K562 (cell line): ENCODE data around the gene PRSS21. TPM values are rescaled to one million over a fixed set of nuclear protein-coding genes. Genes with fewer than 3 reads are reported as not detected.

Experiments used
- ATAC-seq: fragments of 200-7000 bp; cut with Tn5 transposase; 3 replicates; pipeline ENCODE4 v1.9.1; 2020; ENCODE audit warnings: moderate library complexity
- BruUV-seq: library from RNA; stranded (reverse); fragments of 400-500 nt; replicated peaks from 2 replicates; lab custom pipeline; 2021; lab: Mats Ljungman, UMichigan
- CTCF ChIA-PET: fragments of 300-600 bp; formaldehyde crosslinking; extraction: SDS; loops from one replicate; lab custom pipeline; 2021; ENCODE audit warnings: low intra/inter-chr PET ratio; lab: Yijun Ruan, JAX
- POLR2A ChIA-PET: fragments of 300-600, 350-650 bp; sonication (Branson Sonifier 250); formaldehyde crosslinking; extraction: SDS; loops from one replicate; lab custom pipeline; 2021; ENCODE audit warnings: antibody characterized with exemption, inconsistent platforms; lab: Yijun Ruan, JAX
- DNase-seq, 4 experiments: peaks; one replicate each; pipeline versions ENCODE4 v3.0.0 to v3.0.0-alpha.2; 2011 to 2018; ENCODE audit warnings: low spot score in 3 of 4, mixed read lengths in 3 of 4; ENCODE audit errors: extremely low read depth in 1 of 4
- FAIRE-seq: peaks from 2 replicates; lab custom pipeline; 2011; peaks lifted over from hg19 to GRCh38; lab: Jason Lieb, UNC
- H2AFZ ChIP-seq: 2 replicates; pipeline ENCODE4 v1.6.0; 2011; ENCODE audit warnings: low read depth, low read length, control low read depth, inconsistent platforms
- H3K27ac ChIP-seq: fragments of 200-600 bp; 3 replicates; pipeline ENCODE4 v1.8.0; 2011; ENCODE audit warnings: low read depth, mild to moderate bottlenecking, control low read depth, inconsistent platforms, low read length, moderate library complexity, mixed read lengths; ENCODE audit errors: extremely low read depth
- H3K27me3 ChIP-seq, 2 experiments: fragments of 300-600 bp in 1 of 2; 2 replicates in 1 of 2; 3 replicates in 1 of 2; pipeline versions ENCODE4 v1.6.0 to v1.8.0; 2011; ENCODE audit warnings: inconsistent platforms in 2 of 2, low read length in 2 of 2, mild to moderate bottlenecking in 1 of 2, mixed read lengths in 1 of 2, moderate library complexity in 1 of 2; ENCODE audit not compliant: control insufficient read depth in 2 of 2, insufficient read depth in 2 of 2
- H3K36me3 ChIP-seq: fragments of 300-600 bp; 3 replicates; pipeline ENCODE4 v1.8.0; 2011; ENCODE audit warnings: mild to moderate bottlenecking, low read length, inconsistent platforms; ENCODE audit not compliant: control insufficient read depth, insufficient read depth
- H3K4me1 ChIP-seq, 2 experiments: fragments of 200-600 bp in 1 of 2; replicated peaks in 1 of 2; 2 replicates in 1 of 2; 3 replicates in 1 of 2; pipeline versions ENCODE4 v1.5.1 to v1.8.0; 2011; ENCODE audit warnings: inconsistent platforms in 2 of 2, low read length in 2 of 2, mild to moderate bottlenecking in 1 of 2, mixed read lengths in 1 of 2, moderate library complexity in 1 of 2; ENCODE audit not compliant: control insufficient read depth in 2 of 2, insufficient read depth in 2 of 2
- H3K4me2 ChIP-seq: 2 replicates; pipeline ENCODE4 v1.6.1; 2011; ENCODE audit warnings: low read length, control low read depth, inconsistent platforms, mixed read lengths; ENCODE audit not compliant: insufficient read depth
- H3K4me3 ChIP-seq: fragments of 200-600 bp; sonication (generic), shearing (Covaris generic); 2 replicates; pipeline ENCODE4 v1.5.1; 2016; ENCODE audit warnings: control low read depth, inconsistent platforms
- H3K79me2 ChIP-seq: fragments of 200-600 bp; 3 replicates; pipeline ENCODE4 v1.8.0; 2011; ENCODE audit warnings: low read length, inconsistent platforms; ENCODE audit not compliant: control insufficient read depth, insufficient read depth
- H3K9ac ChIP-seq, 2 experiments: 2 replicates each; pipeline versions ENCODE4 v1.6.0 to v1.6.1; 2011; ENCODE audit warnings: low read depth in 2 of 2, low read length in 2 of 2, control low read depth in 1 of 2, inconsistent platforms in 1 of 2, mild to moderate bottlenecking in 1 of 2, mixed read lengths in 1 of 2; ENCODE audit not compliant: insufficient read depth in 1 of 2
- H3K9me1 ChIP-seq: one replicate; pipeline ENCODE4 v1.6.0; 2011; ENCODE audit warnings: inconsistent platforms, mild to moderate bottlenecking, low read length, moderate library complexity; ENCODE audit not compliant: control insufficient read depth, insufficient read depth
- H3K9me3 ChIP-seq: replicated peaks from 2 replicates; pipeline ENCODE4 v1.5.1; 2011; ENCODE audit warnings: low read depth, low read length, inconsistent platforms; ENCODE audit not compliant: control insufficient read depth, insufficient read depth
- H4K20me1 ChIP-seq: replicated peaks from 2 replicates; pipeline ENCODE4 v1.6.1; 2011; ENCODE audit warnings: low read length, inconsistent platforms, mixed read lengths; ENCODE audit not compliant: control insufficient read depth, insufficient read depth
- CC2D1A ChIP-seq: fragments of 450-650 bp; IDR thresholded peaks from 2 replicates; pipeline ENCODE4 v1.6.1; 2017; ENCODE audit warnings: mild to moderate bottlenecking
- CHD7 ChIP-seq: fragments of 200-600 bp; sonication (generic); IDR thresholded peaks from one replicate; pipeline ENCODE4 v1.6.1; 2012; ENCODE audit warnings: mild to moderate bottlenecking, low read depth, low read length, inconsistent platforms
- EP300 ChIP-seq: IDR thresholded peaks from 2 replicates; pipeline ENCODE4 v1.6.1; 2012; ENCODE audit warnings: low read length, improper control_type of control experiment
- FOXP1 ChIP-seq: sonication (generic); formaldehyde crosslinking; IDR thresholded peaks from 2 replicates; pipeline ENCODE4 v1.8.0; 2022; ENCODE audit warnings: mild to moderate bottlenecking, missing genetic modification reagents
- HMG20A ChIP-seq: fragments of 450-650 bp; formaldehyde crosslinking; conservative IDR thresholded peaks from 2 replicates; pipeline ENCODE4 v1.4.0; 2020; ENCODE audit warnings: mild to moderate bottlenecking, mixed read lengths
- HNRNPK ChIP-seq: fragments of 200-400 bp; formaldehyde crosslinking; IDR thresholded peaks from one replicate; pipeline ENCODE4 v1.6.1; 2018; ENCODE audit warnings: mild to moderate bottlenecking, low read depth, low read length; ENCODE audit not compliant: poor library complexity, severe bottlenecking
- HSF4 ChIP-seq: fragments of 250-450 bp; sonication (Bioruptor Pico); IDR thresholded peaks from 2 replicates; pipeline ENCODE4 v2.1.2; 2022; ENCODE audit warnings: mild to moderate bottlenecking, moderate library complexity, borderline replicate concordance
- NFE2 ChIP-seq: IDR thresholded peaks from 2 replicates; pipeline ENCODE4 v1.6.1; 2014; ENCODE audit warnings: antibody characterized with exemption, low read depth
- TGIF2 ChIP-seq: sonication (generic); formaldehyde crosslinking; IDR thresholded peaks from 2 replicates; pipeline ENCODE4 v1.8.1; 2022; ENCODE audit warnings: mild to moderate bottlenecking, missing genetic modification reagents, moderate library complexity
- ZNF143 ChIP-seq: sonication (generic); formaldehyde crosslinking; IDR thresholded peaks from 2 replicates; pipeline ENCODE4 v1.9.0; 2022; ENCODE audit warnings: mild to moderate bottlenecking, missing genetic modification reagents
- ZNF3 ChIP-seq: fragments of 250-450 bp; sonication (Bioruptor Pico); IDR thresholded peaks from 2 replicates; pipeline ENCODE4 v1.5.0; 2021; ENCODE audit warnings: mild to moderate bottlenecking, moderate library complexity
- ZNF311 ChIP-seq: fragments of 250-450 bp; sonication (Bioruptor Pico); IDR thresholded peaks from 2 replicates; pipeline ENCODE4 v1.4.0; 2020; ENCODE audit warnings: mild to moderate bottlenecking, moderate library complexity
- WGBS: fragments of 100-300 bp; shearing (Covaris generic); methylation state at CpG from one replicate; pipeline ENCODE4 v1.1.6; 2016; ENCODE audit warnings: low coverage, mixed read lengths; ENCODE audit not compliant: insufficient coverage; ENCODE audit errors: missing lambda C conversion rate; 5-methylcytosine and 5-hydroxymethylcytosine counted together
- in situ Hi-C: fragments of 300-500 bp; cut with MboI; formaldehyde crosslinking; loops from 4 replicates; pipeline ENCODE4 v1.15.0; 2018; ENCODE audit warnings: inconsistent platforms, mixed read lengths
- intact Hi-C: fragments of 100-400 bp; cut with micrococcal nuclease; formaldehyde crosslinking; loops from 2 replicates; pipeline ENCODE4 v1.14.2; 2022
- polyA plus RNA-seq, 8 experiments: library from polyadenylated mRNA; depleted of rRNA in 4 of 8; stranded (reverse) in 5 of 8; unstranded in 3 of 8; fragments of >200 nt; fragmentation: Nextera tagmentation in 2 of 8; fragmentation: Illumina TruSeq in 1 of 8; extraction: Ambion mirVana in 2 of 8; extraction: Trizol in 1 of 8; gene quantifications; 2 replicates each; pipeline versions ENCODE4 v1.2.1 to v1.2.3, GENCODE V29; 2011 to 2014; ENCODE audit warnings: inconsistent platforms in 1 of 8, missing spikeins in 1 of 8
- total RNA-seq, 7 experiments: library from RNA; depleted of rRNA in 6 of 7; stranded (reverse); fragments of >200 nt in 6 of 7; fragmentation: Illumina TruSeq in 2 of 7; extraction: Trizol in 2 of 7; gene quantifications; 2 replicates each; pipeline versions ENCODE4 v1.2.1 to v1.2.3, GENCODE V29; 2011 to 2021; ENCODE audit warnings: low replicate concordance in 1 of 7

Gene PRSS21
- total and polyA plus RNA-seq, 9 of the 15 experiments (the other 6 are each of a cell fraction or from before 2014, with no cell fraction given): 12.1 to 121 (median 61.3) TPM

- ChIA-PET CTCF (no interaction called here), POLR2A (interaction anchor here (0.5 to 0.7 kb wide), 2 partner anchors 128 to 966 kb away, joined by 3 read pairs; no protein-coding TSS in a partner anchor)
- Histone ChIP-seq H3K27ac (no peak overlapping the region), H3K4me1 (peaks cover 7 to 33% of the 10 kb centered on the region in 2 experiments; a peak in 3 of 5 replicates), H3K9me1 (no peaks in the 10 kb centered on the region), H3K27me3 (peaks cover 7 to 12% of the 10 kb centered on the region in 2 experiments; a peak in 3 of 5 replicates), H2AFZ (peak overlapping the region; percentile 61; the same call in 1 of the 2 replicates), H3K9ac (peak overlapping the region in 1 of 2 experiments; percentile 42; a peak in 1 of 4 replicates), H3K9me3 (no peaks in the 10 kb centered on the region), H3K4me2 (no peak overlapping the region), H3K79me2 (no peaks in the 10 kb centered on the region), H3K36me3 (no peaks in the 10 kb centered on the region), H4K20me1 (no peaks in the 10 kb centered on the region), H3K4me3 (no peak overlapping the region)
- DNase-seq: no peak
- intact Hi-C loops: no loop called here
- no peak for FAIRE-seq
- BruUV-seq: no TSS peak
- WGBS: 15% methylated on average over 15 of the region's 16 CpGs
- no peak for ATAC-seq
- in situ Hi-C loops: no loop called here
- TF ChIP-seq NFE2: no peak
- TF ChIP-seq ZNF3 (CRISPR knock-in tag): no peak
- TF ChIP-seq FOXP1 (CRISPR knock-in tag): no peak
- TF ChIP-seq HSF4: no peak
- TF ChIP-seq HNRNPK: no peak
- TF ChIP-seq HMG20A (CRISPR knock-in tag): no peak
- no peak for TF ChIP-seq TGIF2 (CRISPR knock-in tag)
- TF ChIP-seq CC2D1A: no peak
- TF ChIP-seq ZNF311 (CRISPR knock-in tag): no peak
- no peak for TF ChIP-seq ZNF143 (CRISPR knock-in tag)
- TF ChIP-seq CHD7: no peak
- no peak for TF ChIP-seq EP300
Observed at GRCh38 chr16:2848933-2849725, 32.1 kb downstream of the PRSS21 start.
